HG03064 (cell line): Measurements from ENCODE around the gene LMO3.
"Not testable (repeated sequence)": the region's sequence is repeated elsewhere in the genome, so short reads cannot be mapped to it uniquely, and the experiment has no call there.

Experiments used
- ATAC-seq: cut with Tn5 transposase; IDR thresholded peaks from one replicate; pipeline ENCODE4 v1.9.1; 2021; ENCODE audit warnings: low read depth; ENCODE audit not compliant: unreplicated experiment

LMO3 gene

DNA sequence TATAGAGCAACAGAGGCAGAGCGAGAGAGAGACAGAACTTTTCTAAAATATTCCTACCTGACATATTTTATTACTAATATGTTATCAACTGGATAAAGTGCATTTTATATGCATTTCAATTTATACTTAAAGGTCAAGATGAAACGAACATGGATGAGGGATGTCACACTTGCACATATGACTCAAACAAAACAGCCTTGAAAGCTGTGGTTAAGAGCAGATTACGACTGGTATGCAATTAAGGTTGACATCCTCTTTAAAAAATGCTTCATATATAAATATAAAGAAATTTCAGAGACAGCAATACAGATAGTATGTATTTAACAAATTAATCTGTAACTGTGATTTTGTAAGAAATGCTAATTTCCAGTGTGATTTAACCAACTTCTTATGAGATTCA, 52.5 kb downstream of the LMO3 start:
- no peak for ATAC-seq

DNA sequence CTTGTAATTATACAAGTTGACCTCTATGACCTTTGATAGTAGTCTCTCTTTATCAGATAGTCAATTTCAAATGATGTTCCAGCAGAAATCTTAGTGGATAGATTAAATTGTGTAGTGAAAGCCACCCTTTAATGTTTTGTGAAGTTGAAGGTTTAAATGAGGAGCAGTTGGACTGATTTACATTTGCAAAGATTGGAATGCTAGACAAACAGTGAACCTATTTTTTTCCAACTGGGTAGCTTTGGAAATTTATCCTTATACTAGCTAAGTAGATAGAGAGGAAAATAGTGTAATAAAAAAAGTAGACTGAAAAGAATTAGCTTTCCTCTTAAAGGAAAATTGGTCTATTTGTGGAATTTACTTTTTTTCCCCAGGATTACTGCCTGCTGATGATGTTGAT, 53.7 kb downstream of the LMO3 start:
- ATAC-seq: no peak

DNA sequence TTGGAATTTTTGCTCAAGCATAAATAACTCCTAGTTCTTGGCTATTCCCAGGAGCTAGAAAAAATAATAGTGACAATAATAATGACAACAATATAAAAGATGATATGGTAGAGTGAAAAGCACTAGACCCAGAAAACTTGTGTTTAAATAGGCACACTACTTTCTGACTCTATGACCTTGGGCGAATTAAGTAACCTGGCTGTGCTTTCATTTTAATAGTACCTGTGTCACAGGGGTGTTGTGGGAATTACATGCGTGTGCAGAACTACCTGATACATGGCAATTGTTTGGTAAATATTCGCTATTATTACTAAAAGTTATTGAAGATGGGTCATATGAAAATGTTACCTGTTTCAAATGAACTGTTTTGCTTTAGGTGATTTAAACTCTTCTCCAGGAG, 60.1 kb downstream of the LMO3 start:
- ATAC-seq: no peak

GRCh38 chr12:16542586-16542985, 63.4 kb downstream of the LMO3 start:
- ATAC-seq: no peak

DNA sequence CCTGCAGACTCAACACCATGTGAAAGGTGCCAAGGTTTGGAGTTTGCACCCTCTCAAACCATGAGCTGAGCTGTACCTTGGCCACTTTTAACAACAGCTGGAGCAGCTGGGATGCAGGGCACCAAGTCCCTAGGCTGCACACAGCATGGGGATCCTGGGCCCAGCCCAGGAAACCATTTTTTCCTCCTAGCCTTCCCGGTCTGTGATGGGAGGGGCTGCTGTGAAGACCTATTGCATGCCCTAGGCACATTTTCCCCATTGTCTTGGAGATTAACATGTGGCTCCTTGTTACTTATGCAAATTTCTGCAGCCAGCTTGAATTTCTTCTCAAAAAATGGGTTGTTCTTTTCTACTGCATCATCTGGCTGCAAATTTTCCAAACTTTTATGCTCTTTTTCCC, 68.3 kb downstream of the LMO3 start:
- not testable (repeated sequence) for ATAC-seq

DNA sequence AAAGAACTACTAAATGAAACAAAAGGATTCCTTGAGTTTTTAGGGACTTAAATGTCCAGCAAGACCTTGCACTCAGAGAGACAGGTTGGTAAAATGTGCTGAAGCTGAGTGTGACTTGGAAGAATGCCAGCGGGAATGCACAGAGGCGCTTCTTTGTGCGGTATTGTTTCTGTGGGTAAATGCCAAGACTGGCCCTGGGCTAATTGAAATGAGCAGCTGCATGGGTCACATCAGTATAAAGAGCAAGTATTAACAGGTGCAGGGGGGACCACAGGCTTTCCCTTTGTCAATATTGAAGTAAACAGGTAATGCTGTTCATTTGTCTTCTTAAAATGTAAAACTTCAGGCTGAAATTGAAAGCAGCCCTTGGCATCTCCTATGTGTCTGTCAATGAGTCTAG, 74.3 kb downstream of the LMO3 start:
- no peak for ATAC-seq

DNA sequence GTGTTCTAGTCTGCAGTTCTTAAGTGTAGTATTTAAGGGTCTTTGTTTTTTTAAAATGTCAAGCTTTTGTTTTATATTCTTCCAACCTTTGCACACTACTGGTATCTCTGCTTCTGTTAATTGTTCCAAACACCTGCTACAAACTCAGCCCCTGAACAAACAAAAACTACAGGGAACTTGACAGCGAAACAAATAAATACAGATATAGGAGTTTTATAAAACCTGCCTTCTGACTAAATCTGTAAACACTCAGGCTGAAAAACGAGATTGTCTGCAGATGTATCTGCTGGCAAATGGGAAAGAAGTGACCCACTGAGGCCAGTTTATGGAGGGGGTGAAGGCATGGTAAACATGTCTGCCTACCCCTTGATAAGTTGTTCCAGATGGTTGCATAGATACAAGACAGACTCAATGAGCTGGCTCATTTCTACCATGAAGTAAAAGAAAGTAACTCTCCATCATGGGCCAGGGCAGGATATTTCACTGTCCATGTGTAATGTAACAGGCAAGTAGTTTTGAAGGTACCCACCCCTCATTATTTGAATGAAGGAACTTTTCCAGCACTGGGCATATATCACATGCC, 75.6 kb downstream of the LMO3 start:
- ATAC-seq: no peak

DNA sequence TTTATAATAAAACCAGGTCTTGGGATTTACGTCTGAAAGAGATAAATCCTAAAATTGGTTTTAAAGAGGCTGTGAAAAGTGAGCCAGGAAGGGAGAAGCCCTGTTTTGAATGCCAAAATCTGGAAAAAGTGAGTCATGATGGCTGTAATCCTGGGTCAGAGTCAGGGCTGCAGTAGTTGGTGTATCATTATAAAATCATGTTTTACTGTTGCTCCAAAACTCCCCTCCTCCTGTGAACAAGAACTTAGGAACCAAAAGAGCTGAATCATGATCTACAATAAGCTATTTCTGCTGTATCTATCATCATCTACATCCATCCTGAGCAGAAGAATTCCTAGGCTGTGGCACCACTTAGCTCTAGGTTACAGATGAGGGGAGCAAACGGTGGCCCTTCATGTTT, 79.3 kb downstream of the LMO3 start:
- no peak for ATAC-seq

DNA sequence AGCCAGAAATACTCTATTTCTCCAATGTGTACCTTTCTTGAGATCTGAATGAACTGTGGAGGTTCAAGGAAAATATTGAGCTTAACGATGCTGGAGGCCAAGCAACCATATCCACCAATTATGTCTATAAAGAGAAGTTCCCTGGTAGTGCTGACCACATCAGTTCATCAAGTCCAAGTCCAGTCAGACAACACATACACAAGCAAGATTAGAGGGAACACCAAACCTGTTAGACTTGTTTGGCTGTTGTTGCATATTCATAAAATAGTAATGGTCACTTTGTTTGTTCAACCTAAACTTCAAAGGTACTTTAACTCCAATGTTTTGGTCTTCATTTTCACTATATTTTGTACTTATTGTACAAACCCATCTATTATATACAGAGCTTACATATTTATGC, 81.6 kb downstream of the LMO3 start:
- ATAC-seq: no peak

- no peak for ATAC-seq
Measured at GRCh38 chr12:16523951-16524331, 82.0 kb downstream of the LMO3 start.

- no peak for ATAC-seq
Measured at GRCh38 chr12:16523284-16523950, 82.5 kb downstream of the LMO3 start.

- no peak for ATAC-seq
Measured at GRCh38 chr12:16520328-16520727, 85.6 kb downstream of the LMO3 start.

- ATAC-seq: no peak
Measured at GRCh38 chr12:16515666-16516065, 90.3 kb downstream of the LMO3 start.

DNA sequence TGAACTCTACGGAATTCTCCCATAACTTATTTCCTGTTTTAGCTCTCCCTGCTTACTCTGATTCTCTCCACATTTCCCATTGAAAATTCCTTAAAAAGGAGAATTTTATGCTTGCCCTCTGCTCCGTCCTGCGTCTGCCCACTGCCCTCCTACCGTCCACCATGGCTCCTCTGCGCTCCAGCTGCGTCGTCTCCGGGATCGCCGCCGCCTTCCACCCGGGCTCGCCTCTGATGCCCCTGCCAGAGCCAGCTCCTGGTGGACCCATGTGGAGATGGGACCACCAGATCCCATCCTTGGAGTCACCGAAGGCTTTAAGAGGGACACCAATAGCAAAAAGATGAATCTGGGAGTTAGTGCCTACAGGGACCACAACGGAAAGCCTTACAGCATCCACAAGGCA, 92.7 kb downstream of the LMO3 start:
- ATAC-seq: no peak

GRCh38 chr12:16509411-16509810, 96.6 kb downstream of the LMO3 start:
- no peak for ATAC-seq

GRCh38 chr12:16506394-16506793, 99.6 kb downstream of the LMO3 start:
- no peak for ATAC-seq

GRCh38 chr12:16504200-16504599, 101.8 kb downstream of the LMO3 start:
- ATAC-seq: no peak

DNA sequence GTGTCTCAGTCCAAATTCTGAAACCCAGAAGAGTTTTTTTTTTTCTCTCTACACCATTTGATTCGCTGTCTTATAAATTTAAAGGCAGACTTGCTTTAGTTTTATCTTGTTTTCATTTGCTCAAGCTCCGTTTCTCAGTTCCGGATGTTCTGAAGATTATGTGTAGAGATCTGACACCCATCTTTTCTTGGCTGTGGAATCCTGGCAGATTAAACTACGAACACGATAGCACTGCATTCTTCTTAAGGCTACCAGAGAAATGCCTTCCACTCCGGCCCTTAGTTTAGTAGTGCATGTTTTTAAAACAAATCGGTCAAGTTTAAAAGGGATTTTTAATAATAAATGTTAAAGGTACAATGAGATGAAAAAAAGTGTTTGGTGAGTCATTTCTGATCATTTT, 106.4 kb downstream of the LMO3 start:
- ATAC-seq: no peak
